ENCODE results near the gene SPTBN1. TPM values are rescaled to one million over a fixed set of nuclear protein-coding genes. Genes with fewer than 3 reads are reported as not detected.
A peak's percentile ranks its signal among the peaks of the same experiment; 100 is the strongest.

The SPTBN1 gene
- 59.6 and 81.0 TPM in 2 replicates for total RNA-seq (2014; rRNA removed; shearing (Covaris generic))

DNA sequence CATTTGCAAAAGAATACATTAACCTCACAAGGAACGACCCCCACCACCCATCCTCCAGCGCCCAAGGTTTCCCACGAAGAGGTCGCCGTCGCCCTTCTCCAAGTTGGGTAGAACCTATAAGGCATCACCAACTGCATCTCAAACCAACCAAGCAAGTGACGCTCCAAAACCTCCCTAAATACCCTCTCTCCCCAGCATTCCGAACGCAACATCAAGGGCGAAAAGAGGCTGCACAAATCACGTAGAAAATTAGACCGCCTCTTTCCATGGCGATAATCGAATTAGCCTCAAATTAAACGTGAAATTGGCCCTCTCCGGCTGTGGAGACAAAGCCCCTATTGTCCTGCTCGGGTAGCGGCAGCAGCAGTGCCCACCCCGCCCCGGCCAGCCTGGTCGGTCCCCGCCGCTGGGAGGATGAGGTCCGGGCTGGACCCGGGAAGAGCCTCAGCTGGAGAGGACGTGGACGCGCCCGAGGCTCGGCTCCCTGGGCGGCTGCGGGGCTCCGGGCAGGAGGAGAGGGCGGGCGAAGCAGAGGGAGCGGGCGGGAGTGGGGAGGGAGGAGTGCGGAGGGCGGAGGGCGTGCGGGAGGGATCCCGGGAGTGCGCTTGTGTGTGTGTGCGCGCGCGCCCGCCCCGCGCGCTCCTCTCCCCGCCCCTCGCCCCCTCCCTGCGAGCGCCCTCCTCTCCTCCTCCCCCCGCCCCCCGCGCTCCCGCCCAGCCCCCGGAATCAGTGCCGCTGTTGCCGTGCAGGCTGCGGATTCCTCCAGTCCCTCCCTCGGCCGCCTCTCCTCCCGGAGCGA, at the start of gene SPTBN1:
Gene SPTBN1, plus strand, starts transcription at position 765 of the 799 bp plus-strand sequence. CDS start 70,092 bp downstream, outside the sequence.
- in situ Hi-C loops (cut with HindIII; ENCODE audit: low sequenced_read_pairs) = no loop called here

DNA sequence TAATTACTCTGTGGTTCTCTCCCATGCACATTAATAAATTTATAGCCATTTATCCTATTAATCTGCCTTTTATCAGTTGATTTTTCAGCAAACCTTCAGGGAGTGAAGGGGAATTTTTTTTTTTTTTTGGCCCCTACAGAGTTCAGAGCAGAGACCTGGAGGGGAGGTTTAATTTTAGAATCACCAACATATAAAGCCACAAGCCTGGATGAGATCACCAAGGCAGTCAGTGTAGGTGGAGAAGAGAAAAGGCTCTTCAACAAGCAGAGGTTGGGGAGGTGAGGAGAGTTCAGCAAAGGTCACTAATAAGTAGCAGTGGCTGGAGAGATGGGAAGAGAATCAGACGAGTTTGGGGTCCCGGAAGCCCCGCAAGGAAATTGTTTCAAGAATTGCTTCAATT, 48.4 kb upstream of the SPTBN1 start:
- in situ Hi-C loops (cut with HindIII; ENCODE audit: low sequenced_read_pairs) = no loop called here
- DNase-seq (ENCODE audit: low spot score) = no peak

More for the DNA sequence above, at the start of gene SPTBN1:
- DNase-seq (ENCODE audit: low spot score) = peak; percentile 94

DNA sequence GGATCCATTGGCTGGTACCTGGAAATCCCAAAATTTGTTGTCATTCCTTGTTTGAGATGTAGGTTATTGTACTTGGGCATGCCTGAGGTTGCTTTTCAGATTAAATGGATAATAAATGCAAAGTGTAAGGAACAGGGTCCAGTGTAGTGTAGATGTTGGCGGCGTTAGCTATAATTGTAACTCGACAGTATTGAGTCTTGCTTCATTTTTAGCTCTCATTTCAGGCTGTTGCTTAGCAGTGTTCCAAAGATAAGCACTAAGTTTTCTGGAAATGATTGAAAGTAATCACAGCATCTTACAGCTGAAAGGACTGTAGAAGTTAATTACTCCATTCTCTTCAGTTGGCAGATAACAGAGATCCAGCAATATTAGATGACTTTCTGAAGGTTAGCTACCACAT, 47.8 kb upstream of the SPTBN1 start:
- no peak for DNase-seq (ENCODE audit: low spot score)
- in situ Hi-C loops (cut with HindIII; ENCODE audit: low sequenced_read_pairs) = no loop called here

DNA sequence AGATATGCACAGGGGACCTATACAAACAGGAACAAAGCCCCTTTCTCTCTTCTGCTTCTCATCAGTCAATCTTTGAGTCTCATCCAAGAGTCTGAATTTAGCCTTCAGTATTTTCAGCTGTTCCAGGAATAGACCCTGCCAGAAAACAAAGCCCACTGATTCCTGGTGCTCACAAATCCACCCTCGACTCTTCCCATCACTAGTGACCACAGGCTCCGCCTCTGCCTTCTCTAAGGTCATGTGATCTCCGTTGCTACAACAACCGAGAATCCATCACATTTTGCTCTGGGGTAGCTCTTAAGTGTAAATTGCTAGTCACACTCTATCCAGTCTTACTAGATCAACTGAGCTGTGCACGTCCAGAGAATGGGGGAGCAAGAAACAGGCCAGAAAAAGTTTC, 46.4 kb upstream of the SPTBN1 start:
- in situ Hi-C loops (cut with HindIII; ENCODE audit: low sequenced_read_pairs) = no loop called here
- no peak for DNase-seq (ENCODE audit: low spot score)

DNA sequence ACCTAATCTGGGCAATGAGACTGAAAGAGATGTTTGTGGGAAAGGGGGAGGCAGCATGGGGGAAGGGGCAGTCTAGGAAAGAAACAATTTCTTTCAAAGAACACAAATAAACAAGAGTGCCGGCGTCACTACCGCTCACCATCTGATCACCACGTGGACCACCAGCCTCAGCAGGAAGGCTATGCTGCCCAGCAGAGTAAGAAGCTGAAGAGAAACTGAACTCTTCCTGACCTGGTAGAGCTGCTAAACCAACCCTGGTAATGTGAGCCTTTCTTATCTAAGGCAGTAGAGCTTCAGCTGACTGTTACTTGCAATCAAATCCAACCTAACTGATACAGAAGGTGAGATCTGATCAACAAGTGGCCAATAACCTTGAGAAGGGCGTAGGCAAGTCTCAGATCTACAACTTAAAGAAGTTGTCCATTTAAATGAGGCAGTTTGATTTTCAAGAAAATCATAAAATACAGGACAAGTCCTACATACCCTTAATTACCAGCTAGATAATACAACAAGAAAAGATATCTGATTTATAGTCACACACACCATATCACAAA, 44.2 kb upstream of the SPTBN1 start:
- in situ Hi-C loops (cut with HindIII; ENCODE audit: low sequenced_read_pairs) = no loop called here
- DNase-seq (ENCODE audit: low spot score) = no peak

DNA sequence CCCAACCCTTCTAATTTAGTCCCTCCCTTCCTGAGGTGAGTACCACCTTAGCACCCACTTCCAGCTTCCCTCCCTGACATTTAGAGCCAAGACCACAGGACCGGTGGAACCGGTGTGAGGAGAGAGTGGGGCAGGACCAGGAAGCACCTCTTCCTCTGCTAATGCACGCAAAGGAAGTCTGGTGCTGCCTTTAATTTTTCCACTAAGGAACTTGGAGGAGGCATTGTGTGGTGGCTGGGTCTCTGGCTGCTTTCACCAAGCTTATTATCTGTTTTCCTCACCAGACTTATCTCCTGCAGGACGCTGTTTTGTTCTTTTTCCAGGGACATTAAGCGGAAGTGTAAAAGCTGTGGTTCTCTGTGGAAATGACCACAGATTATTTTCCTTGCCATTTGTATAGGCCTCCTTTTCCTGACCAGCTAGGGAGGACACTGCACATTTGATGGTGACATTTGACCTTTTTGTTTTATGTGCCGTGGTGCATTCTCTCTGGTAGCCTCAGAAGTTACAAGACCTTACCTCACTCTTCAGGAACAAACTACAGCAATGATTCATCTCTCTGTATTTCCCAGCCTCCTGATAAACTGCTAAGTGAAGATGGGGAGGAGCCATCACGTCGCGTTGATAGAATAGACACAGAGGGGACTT, 39.8 kb upstream of the SPTBN1 start:
- in situ Hi-C loops (cut with HindIII; ENCODE audit: low sequenced_read_pairs) = no loop called here
- DNase-seq (ENCODE audit: low spot score) = no peak

DNA sequence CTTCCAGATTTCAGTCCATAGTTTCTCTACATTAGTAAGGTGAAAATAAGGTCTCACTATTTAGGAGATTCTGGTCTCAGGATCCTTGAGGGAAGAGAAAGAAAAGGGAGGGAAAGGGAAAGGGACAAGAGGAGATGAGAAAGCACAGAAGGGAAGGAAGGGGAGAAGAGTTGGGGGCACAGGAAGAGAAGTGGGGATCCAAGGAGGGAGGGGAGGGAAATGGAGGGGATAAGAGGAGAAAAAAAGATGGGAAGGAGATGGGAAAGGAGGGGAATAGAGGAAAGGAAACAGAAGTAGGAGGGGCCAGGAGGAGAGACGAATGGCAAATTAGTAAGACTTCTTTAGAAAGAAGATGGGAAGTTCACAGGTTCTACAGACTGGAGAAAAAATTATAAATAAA, 39.2 kb upstream of the SPTBN1 start:
- in situ Hi-C loops (cut with HindIII; ENCODE audit: low sequenced_read_pairs) = no loop called here
- no peak for DNase-seq (ENCODE audit: low spot score)

DNA sequence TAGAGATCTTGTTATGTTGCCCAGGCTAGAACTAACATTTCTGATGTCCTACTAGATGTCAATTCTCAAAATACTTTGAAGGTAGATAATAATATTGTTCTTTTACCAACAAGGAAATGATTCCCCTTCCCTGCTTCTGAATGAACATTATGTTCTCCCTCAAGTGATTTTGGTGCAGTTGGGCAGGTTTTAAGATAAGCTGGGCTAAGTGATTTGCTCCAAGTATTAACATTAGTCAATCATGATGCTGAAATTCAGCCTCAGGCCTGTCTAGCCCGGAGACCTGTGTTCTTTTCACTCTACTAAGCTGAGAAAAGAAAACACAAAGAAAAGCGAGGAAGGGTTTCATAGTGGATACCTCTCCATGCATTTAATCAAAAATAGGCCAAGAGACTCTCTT, 38.5 kb upstream of the SPTBN1 start:
- no peak for DNase-seq (ENCODE audit: low spot score)
- in situ Hi-C loops (cut with HindIII; ENCODE audit: low sequenced_read_pairs) = no loop called here

DNA sequence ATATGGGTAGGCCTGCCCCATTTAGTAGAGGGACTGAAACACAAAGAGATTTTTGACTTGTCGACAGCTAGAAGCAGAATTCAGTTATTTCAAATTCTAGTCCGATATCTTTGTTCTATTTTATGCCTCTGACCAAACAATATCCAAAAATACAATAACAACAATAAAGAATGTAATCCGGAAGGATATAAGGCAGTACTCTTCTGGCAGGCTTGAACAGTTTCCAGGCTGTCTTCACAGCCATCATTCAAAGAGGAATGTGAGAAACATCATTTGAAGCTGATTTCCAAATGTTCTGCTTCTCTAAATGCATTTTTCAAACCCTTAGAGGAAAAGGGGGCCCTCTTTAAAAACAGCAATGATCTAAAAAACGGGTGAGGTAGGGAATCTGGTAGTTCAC, 36.7 kb upstream of the SPTBN1 start:
- in situ Hi-C loops (cut with HindIII; ENCODE audit: low sequenced_read_pairs) = no loop called here

DNA sequence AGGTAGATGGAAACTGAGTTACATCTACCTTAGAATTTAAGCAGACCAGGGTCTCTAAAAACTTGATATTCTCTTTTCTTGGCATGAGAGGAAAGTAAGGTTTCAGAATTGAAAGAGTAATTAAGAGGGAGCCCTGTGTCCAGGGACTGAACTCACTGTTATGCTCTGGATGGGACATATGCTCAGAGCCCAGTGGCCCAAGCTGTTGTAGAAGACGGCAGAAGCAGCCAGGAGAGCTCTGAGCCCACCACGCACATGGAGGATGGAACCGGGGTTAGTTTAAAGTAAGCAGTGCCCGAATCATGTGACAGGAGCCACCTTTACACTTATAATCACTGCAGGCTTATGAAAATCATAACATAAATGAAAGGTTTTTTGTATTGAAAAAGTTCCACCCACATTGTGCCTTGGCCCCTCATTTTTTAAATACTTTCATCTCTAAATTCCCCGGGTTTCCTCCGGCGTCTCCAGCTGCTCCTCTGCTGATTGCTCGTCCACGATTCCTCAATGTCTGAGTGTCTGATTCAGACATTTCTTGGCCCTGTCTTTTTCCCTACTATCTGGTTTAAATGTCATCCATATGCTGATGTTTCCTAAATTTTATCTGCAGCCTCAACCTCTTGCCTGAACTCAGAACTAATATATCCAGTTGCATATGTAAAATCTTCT, 36.1 kb upstream of the SPTBN1 start:
- no peak for DNase-seq (ENCODE audit: low spot score)
- in situ Hi-C loops (cut with HindIII; ENCODE audit: low sequenced_read_pairs) = no loop called here

More for the DNA sequence above, 36.7 kb upstream of the SPTBN1 start:
- DNase-seq (ENCODE audit: low spot score) = no peak

DNA sequence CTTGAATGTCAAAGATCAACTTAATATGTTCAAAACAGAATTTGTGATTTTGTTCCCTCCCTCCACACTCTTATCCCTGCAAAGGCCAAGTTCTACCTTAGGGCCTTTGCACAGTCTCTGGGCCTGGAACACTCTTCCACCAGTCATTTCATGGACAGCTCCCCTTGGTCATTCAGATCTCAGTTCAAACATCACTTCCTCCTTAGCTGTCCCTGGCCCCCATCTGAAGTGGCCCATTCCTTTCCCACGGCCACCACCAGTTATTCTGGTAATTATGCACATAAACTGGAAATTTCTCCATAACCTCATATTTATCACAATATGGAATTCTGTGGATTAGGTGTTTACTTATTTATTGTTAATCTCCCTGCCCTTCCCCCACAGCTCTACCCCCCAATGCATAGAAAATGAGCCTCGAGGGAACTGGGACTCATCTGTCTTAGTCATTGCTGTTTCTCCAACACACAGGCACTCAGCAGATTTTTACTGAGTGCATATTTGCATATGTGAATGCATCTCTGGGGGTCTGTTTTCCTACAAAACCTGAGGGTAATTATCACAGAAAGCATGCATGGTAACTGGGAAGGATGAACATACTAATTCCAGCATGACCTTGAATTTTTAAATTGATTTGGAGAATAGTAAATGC, 35.5 kb upstream of the SPTBN1 start:
- in situ Hi-C loops (cut with HindIII; ENCODE audit: low sequenced_read_pairs) = no loop called here
- no peak for DNase-seq (ENCODE audit: low spot score)

DNA sequence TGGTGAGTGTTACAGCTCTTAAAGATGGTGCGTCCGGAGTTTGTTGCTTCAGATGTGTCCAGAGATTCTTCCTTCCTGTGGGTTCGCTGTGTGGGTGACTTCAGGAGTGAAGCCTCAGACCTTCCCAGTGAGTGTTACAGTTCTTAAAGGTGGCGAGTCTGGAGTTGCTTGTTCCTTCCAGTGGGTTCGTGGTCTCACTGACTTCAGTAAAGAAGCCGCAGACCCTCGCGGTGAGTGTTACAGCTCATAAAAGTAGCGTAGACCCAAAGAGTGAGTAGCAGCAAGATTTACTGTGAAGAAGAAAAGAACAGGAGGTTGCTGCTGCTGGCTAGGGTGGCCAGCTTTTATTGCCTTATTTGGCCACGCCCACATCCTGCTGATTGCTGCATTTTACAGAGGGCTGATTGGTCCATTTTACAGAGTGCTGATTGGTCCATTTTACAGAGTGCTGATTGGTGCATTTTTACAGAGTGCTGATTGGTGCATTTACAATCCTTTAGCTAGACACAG, 34.0 kb upstream of the SPTBN1 start:
- in situ Hi-C loops (cut with HindIII; ENCODE audit: low sequenced_read_pairs) = no loop called here
- no peak for DNase-seq (ENCODE audit: low spot score)

DNA sequence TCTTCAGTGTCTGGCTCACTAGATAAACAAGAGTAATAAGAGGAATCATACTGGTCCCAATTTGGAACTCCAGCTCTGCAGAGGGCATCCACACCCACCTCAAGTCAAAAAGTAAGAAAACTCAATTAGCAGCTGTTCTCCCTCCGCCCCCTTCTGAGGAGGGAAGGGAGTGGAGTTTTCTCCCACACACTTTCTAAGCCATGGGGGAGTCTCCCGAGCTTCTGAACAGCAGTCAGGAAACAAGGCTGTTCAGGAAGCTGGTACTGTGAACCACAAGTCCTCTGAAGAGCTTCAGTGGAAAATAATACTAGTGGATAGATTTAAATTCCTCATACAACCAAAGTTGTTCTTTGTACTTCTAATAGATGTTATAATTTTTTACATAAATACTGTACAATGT, 32.9 kb upstream of the SPTBN1 start:
- no peak for DNase-seq (ENCODE audit: low spot score)
- in situ Hi-C loops (cut with HindIII; ENCODE audit: low sequenced_read_pairs) = no loop called here

DNA sequence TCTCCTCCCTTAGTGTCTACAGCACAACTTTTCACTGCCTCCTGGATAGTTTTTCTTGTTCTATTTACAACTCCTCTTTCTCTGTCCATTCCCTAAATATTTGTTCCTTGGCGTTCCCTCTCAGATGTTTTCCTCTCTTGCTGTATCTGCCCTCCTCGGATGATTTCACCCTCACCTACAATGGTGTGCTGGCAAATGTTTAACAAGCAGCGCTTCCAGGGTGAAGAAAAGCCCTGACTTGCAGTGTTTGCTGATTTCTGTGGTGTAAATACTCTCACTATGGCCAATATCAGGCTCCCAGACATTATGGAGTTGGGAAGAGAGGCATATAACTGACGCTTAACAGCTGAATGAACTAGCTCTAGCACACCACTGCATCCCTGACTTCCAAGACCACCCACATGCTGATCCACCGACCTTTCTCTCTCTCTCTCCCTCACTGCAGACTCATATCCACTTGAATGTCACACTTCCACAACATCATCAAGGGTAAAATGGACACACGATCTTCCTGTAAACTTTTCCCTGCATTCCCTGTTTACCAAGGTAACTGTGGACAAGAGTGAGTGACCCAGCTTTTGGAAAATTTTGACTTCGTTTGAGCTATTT, 31.5 kb upstream of the SPTBN1 start:
- in situ Hi-C loops (cut with HindIII; ENCODE audit: low sequenced_read_pairs) = no loop called here
- no peak for DNase-seq (ENCODE audit: low spot score)

DNA sequence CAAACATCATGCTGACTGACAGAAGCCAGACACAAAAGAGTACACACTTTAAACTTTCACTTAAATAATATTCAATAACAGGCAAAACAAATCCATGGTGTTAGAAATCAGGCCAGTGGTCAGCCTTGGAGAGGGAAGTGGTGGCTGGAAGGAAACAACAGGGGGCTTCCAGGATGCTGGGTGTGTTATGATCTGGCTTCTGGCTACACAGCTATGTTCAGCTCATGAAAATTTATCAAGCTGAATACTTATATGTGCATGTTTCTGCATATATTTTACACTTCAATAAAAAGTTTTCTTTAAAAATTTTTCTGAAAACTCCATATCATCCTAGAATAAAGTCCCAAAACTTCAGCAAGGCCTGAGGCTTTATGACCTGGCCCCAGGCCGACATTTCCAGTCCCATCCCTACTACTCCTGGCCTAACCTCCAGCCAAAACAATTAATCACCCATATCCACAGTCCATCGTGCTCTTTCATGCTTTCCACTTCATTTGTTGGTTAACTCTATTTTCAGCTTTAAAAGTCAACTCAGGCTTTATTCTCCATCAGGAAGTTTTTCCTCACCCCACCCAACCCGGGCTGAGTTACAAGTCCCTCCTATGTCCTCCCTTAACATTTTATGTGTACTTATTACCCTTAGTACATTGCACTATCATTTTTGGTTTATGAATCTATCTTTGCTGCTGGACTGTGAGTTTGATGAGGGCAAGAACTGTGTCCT, 27.9 kb upstream of the SPTBN1 start:
- in situ Hi-C loops (cut with HindIII; ENCODE audit: low sequenced_read_pairs) = no loop called here

DNA sequence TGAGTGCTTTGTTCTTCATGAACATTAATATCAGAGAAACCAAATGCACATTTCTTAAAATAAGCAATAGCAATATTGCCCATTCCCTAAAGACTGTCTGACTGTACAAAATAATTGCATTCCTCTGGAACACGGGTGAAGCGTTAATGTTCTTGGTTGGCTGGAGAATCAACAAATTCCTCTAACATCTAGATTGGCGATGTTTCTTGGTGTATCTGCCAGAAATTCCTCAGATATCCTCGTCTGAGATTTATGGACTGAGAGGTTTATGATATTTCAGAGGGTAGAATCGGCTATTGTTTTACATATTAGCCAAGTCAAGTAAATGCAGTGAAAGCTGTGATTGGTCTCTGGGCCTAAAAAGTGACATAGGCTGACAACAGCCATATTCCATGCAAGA, 27.1 kb upstream of the SPTBN1 start:
- no peak for DNase-seq (ENCODE audit: low spot score)
- in situ Hi-C loops (cut with HindIII; ENCODE audit: low sequenced_read_pairs) = no loop called here

More for the DNA sequence above, 27.9 kb upstream of the SPTBN1 start:
- DNase-seq (ENCODE audit: low spot score) = no peak

DNA sequence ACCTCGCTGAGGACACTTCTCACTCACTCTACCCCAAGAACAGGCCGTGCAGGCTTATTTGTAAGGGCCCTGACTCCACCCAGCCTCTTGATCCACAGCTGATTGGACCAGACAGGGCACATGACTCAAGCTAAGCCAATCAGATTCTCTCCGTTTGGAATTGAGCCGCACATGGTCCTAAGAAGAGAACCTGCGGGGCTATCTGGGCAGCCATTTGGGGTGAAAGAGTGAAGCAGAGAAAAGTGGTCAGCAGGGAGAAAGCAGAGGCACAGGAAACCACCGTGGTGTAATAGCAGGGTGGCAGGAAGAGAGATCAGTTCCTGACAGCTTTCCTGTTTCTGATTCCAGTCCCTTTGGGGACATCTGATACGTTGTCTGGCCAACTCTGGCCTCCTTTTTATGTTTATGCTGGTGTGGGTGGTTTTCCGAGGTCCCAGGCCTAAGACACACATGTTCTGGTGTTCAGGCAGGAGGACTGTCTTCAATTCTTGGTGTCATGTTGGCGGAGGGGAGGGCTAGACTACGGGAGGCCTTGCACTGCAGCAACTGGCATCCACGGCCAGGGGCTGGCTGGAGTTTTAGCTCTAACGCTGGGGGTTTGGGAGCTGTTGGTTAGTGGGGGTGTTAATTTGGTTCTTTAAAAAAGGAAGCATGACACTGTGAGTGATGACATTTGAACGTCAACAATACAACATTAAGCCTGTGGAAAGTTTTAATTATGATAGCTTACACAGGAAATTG, 26.1 kb upstream of the SPTBN1 start:
- in situ Hi-C loops (cut with HindIII; ENCODE audit: low sequenced_read_pairs) = no loop called here
- DNase-seq (ENCODE audit: low spot score) = no peak

DNA sequence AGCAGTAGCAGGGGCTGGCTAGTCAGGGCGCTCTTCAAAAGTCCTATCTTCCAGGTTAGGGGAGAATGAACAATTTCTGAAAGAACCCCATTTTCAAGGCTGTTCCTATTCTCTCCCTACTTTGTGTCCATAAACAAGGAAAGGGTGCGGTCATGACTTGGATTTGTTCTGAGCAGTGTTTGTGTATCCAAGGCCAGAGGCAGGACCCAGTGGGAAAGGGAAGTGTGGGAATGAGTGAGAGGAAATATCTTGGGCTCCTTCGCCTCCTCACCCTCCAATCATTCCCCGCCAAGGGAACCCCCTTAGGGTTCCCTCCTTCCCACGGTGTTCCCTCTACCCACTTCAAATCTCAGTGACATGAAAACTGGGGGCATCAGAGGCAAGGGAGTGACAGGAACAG, 25.5 kb upstream of the SPTBN1 start:
- in situ Hi-C loops (cut with HindIII; ENCODE audit: low sequenced_read_pairs) = no loop called here
- DNase-seq (ENCODE audit: low spot score) = no peak
